AG04450 (cell line): ENCODE results near the gene MPST. TPM values are rescaled to one million over a fixed set of nuclear protein-coding genes. Genes with fewer than 3 reads are reported as not detected.

Experiments used
- CTCF ChIA-PET: fragments of 300-600, 350-600 bp; formaldehyde crosslinking; extraction: SDS; loops from one replicate; lab custom pipeline; 2022; ENCODE audit warnings: antibody characterized with exemption, inconsistent platforms; lab: Charles Lee
- POLR2A ChIA-PET: fragments of 350-600 bp; formaldehyde crosslinking; extraction: SDS; loops from one replicate; lab custom pipeline; 2021; ENCODE audit warnings: antibody characterized with exemption, inconsistent platforms; lab: Yijun Ruan, JAX
- DNase-seq: peaks from one replicate; pipeline ENCODE4 v3.0.0-alpha.2; 2011; ENCODE audit warnings: low read depth, low spot score
- H3K27ac ChIP-seq: one replicate; pipeline ENCODE4 v1.5.1; 2012; ENCODE audit warnings: low read depth, low read length, control low read depth
- H3K27me3 ChIP-seq: one replicate; pipeline ENCODE4 v1.6.0; 2012; ENCODE audit warnings: low read length; ENCODE audit not compliant: control insufficient read depth, insufficient read depth
- H3K4me3 ChIP-seq: 2 replicates; pipeline ENCODE4 v1.5.1; 2011; ENCODE audit warnings: mild to moderate bottlenecking, low read depth, low read length, control low read depth
- H3K9me3 ChIP-seq: 2 replicates; pipeline ENCODE4 v1.5.1; 2012; ENCODE audit warnings: low read length; ENCODE audit not compliant: control insufficient read depth, insufficient read depth
- CTCF ChIP-seq: IDR thresholded peaks from 2 replicates; pipeline ENCODE4 v1.5.1; 2011; ENCODE audit warnings: low read depth, low read length, control low read depth, inconsistent platforms
- polyA plus RNA-seq: library from polyadenylated mRNA; depleted of rRNA; stranded (reverse); fragments of >200 nt; gene quantifications from 2 replicates; pipeline ENCODE4 v1.2.3, GENCODE V29; 2011

MPST gene
- polyA plus RNA-seq, 1 experiment = 33.3 TPM

- H3K4me3 ChIP-seq = no peak overlapping the region
- ChIA-PET CTCF (interaction anchor here (1.1 to 1.4 kb wide), 3 partner anchors 25 to 153 kb away, joined by 4 to 6 read pairs (median 6); no protein-coding TSS in a partner anchor), POLR2A (no interaction called here)
- no peak for DNase-seq
- H3K27ac ChIP-seq = no peak overlapping the region
- no peaks in the 10 kb centered on the region for H3K9me3 ChIP-seq
- no peaks in the 10 kb centered on the region for H3K27me3 ChIP-seq
- no peak for TF ChIP-seq CTCF
Observed at GRCh38 chr22:37047006-37047405, 27.5 kb downstream of the MPST start.

GRCh38 chr22:37048133-37048532, 28.6 kb downstream of the MPST start:
- no peak for DNase-seq
- POLR2A ChIA-PET = no interaction called here
- Histone ChIP-seq H3K9me3 (no peaks in the 10 kb centered on the region), H3K27me3 (no peaks in the 10 kb centered on the region), H3K4me3 (no peak overlapping the region), H3K27ac (no peak overlapping the region)
- CTCF ChIA-PET = no interaction called here
- TF ChIP-seq CTCF = no peak

GRCh38 chr22:37049224-37049623, 29.7 kb downstream of the MPST start:
- ChIA-PET CTCF (no interaction called here), POLR2A (no interaction called here)
- no peak for TF ChIP-seq CTCF
- Histone ChIP-seq H3K9me3 (no peaks in the 10 kb centered on the region), H3K27me3 (no peaks in the 10 kb centered on the region), H3K4me3 (no peak overlapping the region), H3K27ac (no peak overlapping the region)
- no peak for DNase-seq

- Histone ChIP-seq H3K9me3 (no peaks in the 10 kb centered on the region), H3K4me3 (no peak overlapping the region), H3K27me3 (no peaks in the 10 kb centered on the region), H3K27ac (no peak overlapping the region)
- CTCF ChIA-PET = interaction anchor here (2.2 kb wide), 1 partner anchor 149 kb away, joined by 10 read pairs; no protein-coding TSS in a partner anchor
- POLR2A ChIA-PET = interaction anchor here (0.9 kb wide), 1 partner anchor 32 kb away, joined by 3 read pairs; the partner anchor contains the start of gene TST
- no peak for TF ChIP-seq CTCF
- no peak for DNase-seq
Observed at GRCh38 chr22:37050913-37051312, 31.4 kb downstream of the MPST start.

GRCh38 chr22:37051391-37052385, 32.1 kb downstream of the MPST start, which contains the start of gene KCTD17:
Gene KCTD17 (plus strand): TSS chr22:37051742. CDS start chr22:37051761, 19 bp downstream.
- ChIA-PET POLR2A (interaction anchor here (0.6 to 0.9 kb wide), 2 partner anchors 33 to 39 kb away, joined by 3 to 4 read pairs; partner anchors contain the start of gene TST), CTCF (interaction anchor here (0.6 to 2.2 kb wide), 3 partner anchors 9 to 210 kb away, joined by 3 to 10 read pairs (median 4); no protein-coding TSS in a partner anchor)
- H3K9me3 ChIP-seq = no peaks in the 10 kb centered on the region
- no peak for TF ChIP-seq CTCF
- no peaks in the 10 kb centered on the region for H3K27me3 ChIP-seq
- no peak within 1 kb of the TSS for H3K27ac ChIP-seq
- H3K4me3 ChIP-seq = peak within 1 kb of the TSS; percentile 74
- no peak for DNase-seq
